Stimulated activated CD4-positive, alpha-beta T cell treated with anti-CD3 and anti-CD28 coated beads, Interleukin-15, amount 100 ng/mL, for 48 hours (primary cell): Measurements from ENCODE around the gene SETD3.

ENCODE experiments used
- DNase-seq, 2 donors: peaks; one replicate each; pipeline ENCODE4 v3.0.0-alpha.2; 2020; ENCODE audit warnings: low read depth in 2 of 2

SETD3 gene

DNA sequence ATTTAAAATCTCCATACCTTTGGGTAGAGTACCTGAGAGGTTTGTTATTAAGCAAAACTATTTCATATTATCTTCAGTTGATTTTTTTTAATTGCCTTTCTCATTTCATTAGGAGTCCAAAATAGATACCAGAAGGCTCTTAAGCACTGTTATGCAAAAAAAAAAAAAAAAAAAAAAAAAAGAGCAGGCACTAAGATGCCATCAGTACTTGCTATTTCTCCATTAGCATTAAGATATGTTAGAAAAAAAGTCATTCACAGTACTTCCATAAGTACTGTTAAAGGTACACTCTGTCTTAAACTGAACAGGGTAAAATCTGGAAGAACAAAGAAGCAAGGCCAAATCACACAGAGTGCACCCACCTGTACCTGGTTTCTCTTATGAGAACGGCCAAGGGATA lies 57.2 kb downstream of the SETD3 start:
- DNase-seq = no peak

GRCh38 chr14:99422228-99423010 lies 58.2 kb downstream of the SETD3 start:
- DNase-seq = no peak

DNA sequence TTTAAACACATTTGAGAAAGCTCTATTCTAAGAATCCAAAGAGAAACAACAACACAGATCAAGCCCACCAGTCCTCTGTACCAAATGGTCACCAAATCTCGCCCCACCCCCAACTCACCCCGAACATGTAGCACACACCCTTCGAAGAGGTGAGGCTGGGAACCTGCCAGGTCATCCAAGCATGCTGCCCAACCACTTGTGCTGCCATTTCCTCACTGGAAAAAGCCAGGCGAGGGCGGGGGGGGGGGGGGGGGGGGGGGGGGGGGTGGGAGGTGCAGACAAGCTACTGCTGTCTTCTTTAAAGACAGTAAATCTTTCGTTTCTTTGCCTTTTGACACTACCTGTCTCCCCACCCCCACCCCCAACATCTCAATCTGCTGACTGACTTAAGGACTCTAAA lies 59.9 kb downstream of the SETD3 start:
- DNase-seq = no peak

DNA sequence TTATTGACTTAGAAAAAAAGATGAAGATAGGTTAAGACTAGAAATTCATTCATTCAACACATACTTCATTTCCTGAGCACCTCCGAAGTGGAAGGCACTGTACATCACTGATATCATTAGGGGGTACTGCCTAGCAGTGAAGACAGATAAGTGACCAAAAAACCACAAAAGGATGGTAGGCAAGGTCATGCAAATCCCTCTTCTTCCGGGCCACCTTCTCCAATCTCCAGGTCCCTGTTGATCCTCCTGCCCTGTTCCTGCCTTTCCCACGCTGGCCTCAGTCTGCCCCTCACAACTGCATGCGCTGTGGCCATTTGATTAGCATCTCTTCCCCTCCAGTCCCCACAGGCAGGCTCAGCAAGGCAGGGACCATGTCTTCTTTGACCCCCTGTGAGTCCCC lies 60.8 kb downstream of the SETD3 start:
- no peak for DNase-seq

DNA sequence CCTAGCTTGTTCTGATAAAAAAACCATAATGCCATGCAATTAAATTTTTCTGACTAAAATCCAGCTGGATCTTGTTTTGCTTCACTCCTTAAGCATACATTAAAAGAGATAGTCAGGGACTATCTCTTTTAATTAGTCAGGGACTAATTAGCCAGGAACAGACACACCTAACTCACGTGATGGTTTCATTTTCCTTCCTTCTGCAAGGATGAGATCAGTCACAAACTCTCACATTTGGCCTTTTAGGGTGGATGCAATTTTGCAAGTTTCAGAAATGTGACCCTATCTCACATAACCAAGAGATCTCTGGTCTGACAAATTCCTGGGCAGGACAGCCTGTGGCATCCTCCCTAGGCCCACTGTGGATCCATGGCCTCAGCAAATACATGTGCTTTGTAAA lies 62.4 kb downstream of the SETD3 start:
- DNase-seq = no peak

GRCh38 chr14:99416909-99417308 lies 63.8 kb downstream of the SETD3 start:
- no peak for DNase-seq

- DNase-seq = peak; percentile 38 to 47
Measured at GRCh38 chr14:99415496-99416281, 65.0 kb downstream of the SETD3 start.

DNA sequence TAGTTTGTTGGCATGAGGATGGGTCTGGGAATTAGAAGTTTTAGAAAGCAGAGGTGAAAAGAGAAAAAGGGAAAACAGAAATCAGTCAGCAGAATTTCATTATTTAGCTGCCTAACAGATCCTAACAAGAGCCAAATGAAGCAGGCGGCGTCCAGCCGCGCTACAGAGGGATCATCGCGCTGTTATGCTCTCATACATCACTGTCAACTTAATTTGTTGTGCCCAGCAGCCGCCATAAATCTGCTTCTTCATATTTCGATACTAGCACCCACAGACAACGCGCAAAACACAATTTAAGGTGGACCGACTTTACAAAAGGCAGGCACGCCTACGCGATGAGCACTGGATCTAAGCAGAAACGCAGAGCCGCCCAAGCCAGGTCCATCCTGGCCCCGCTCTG lies 66.7 kb downstream of the SETD3 start:
- no peak for DNase-seq

- DNase-seq = no peak
Measured at GRCh38 chr14:99413172-99413571, 67.5 kb downstream of the SETD3 start.

DNA sequence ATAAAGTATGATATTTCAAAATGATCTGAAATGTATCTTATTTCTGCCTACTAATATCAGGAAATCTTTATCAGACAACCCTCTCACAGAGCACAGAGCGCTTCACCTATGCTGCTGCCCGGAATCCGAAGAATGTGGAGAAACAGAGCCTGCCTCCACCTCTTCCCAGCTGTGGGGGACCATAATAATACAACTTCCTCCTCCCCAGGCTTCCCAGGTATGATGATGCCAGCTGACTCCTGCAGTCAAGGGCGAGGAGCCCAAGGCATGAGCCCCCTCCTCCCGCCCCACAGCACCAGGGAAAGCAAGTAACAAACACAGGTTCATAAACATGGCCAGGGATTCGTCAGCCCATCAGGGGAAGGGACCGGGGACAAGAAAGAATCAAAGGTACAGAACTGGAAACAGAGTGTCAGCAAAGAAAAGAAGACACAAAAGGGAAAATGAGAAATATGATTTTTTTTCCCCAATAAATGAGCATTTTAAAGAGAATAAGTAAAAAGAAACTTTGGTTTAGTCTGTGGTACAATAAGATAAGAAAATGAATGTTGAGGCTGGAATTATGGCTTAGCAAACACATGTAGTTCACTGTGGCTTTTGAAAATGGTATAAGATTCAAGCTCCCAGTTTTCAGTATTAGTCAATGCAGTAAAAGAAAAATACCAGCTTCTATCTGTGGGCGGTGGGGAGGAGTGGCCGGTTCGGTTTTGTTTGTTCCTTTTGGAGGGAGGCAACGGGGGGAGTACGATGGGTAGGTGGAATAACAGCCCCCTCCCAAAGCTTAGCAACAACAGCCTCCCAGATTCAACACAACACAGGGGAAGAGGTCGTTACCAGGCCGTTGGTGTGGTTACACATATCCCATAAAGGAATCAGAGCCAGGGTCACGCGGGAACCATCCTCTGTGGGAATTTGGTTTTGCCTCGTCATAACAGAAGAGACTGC lies 68.3 kb downstream of the SETD3 start:
- no peak for DNase-seq

- DNase-seq = no peak
Measured at GRCh38 chr14:99410019-99410418, 70.6 kb downstream of the SETD3 start.

DNA sequence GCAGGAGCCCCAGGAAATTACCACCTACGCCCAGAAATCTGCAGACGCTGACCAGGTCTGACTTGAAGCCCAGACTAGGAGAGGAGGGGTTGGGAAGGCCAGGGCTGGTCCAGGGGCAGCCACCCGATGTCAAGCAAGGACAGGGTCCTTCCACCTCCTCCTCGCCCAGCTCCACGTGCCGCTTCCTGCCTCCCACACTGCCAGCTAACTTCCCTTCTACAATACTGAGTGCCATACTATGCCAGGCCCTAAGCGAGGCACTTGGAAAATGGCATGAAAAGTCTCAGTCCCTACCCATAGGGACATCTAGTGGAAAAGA lies 71.7 kb downstream of the SETD3 start:
- DNase-seq = no peak

DNA sequence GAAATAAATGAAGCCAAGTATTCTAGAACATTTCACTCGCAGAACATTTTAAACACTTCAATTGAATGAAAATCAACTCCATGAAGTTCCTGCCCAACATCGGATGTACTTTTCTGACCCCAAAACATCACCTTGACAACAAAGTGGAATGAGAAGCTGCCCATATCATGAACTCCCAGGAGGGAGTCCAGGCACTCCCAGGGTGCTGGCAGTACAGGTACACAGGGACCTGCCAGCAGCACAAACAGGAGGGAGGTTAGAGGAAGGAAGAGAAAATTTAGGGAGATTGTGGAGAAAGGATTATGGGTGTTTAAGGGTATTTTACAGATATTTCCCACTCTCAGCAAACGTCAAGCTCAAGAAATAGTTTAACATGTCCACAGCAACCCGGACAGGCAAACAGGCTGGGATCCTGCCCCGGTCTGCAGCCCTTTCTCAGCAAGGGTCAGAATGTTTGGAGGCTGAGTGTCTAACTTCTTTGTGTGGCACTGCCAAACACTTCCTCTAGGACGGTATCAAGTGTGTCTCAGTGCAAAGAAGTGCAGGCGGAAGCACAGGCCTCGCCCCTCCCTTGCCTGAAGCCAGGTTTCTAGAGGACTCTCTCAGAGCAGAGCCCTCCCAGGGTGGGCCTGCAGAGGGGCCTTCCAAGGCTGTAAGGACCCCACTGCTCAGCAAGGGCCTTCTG lies 72.2 kb downstream of the SETD3 start:
- no peak for DNase-seq

DNA sequence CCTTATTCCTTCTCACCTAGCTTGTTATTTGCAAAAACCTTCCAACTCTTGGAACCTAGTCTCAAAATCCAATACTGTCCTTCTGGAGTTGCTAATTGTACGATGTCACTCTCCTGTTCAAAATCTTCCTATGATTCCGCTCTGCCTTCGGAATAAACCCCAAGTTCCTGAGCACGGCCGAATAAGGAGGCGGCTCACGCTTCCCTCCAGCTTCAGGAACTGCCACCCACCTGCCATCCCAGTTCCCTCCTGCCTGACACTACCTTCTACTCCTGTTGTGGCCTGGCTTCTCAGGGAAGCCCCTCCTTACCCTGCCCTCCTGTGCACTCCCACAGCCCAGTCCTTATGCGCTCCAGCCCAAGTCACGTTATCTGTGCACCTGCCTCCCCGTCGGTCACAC lies 73.2 kb downstream of the SETD3 start:
- no peak for DNase-seq

DNA sequence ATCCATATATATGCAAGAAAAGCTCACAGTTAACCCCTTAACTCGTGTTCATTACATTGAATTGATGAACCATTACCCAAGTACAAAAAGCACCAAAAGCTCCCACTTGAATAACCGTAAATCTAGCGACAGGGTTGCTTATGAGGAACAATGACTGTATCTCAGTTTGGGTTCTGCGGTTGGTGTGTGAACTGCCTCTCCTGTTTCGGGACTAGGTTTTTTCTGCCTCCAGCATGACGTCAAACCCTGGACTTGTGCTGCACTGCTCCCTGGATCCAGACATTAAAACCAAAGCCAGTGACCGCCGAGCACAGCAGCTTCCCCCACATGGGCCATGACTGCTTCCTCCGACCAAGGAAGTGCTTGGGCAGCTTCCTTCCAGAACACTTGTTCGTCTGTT lies 77.7 kb downstream of the SETD3 start:
- no peak for DNase-seq

GRCh38 chr14:99402285-99402648 lies 78.4 kb downstream of the SETD3 start:
- no peak for DNase-seq

- no peak for DNase-seq
Measured at GRCh38 chr14:99401621-99402284, 78.9 kb downstream of the SETD3 start.

GRCh38 chr14:99401211-99401610 lies 79.4 kb downstream of the SETD3 start:
- DNase-seq = no peak

GRCh38 chr14:99397698-99398097 lies 83.0 kb downstream of the SETD3 start:
- no peak for DNase-seq

- DNase-seq = peak; percentile 31 to 33
Measured at GRCh38 chr14:99395909-99396530, 84.6 kb downstream of the SETD3 start.
